Hematopoietic multipotent progenitor cell treated with erythropoietin and hydrocortisone succinate and interleukin-3 and kit ligand, for 17 days (in vitro differentiated cells): Measurements from ENCODE around the gene L2HGDH.
"Not testable (repeated sequence)": the region's sequence is repeated elsewhere in the genome, so short reads cannot be mapped to it uniquely, and the experiment has no call there.

Source experiments
- DNase-seq: peaks from one replicate; pipeline ENCODE4 v3.0.0-alpha.2; 2015; ENCODE audit warnings: low spot score

The L2HGDH gene

GRCh38 chr14:50311972-50312733 lies at the start of gene L2HGDH, which contains the start of gene DMAC2L:
L2HGDH (minus strand) TSS chr14:50312229; CDS start chr14:50312150, 79 bp downstream.
DMAC2L (plus strand) TSS chr14:50312324; CDS start chr14:50321488, 9,164 bp downstream.
- peak; percentile 95 for DNase-seq

GRCh38 chr14:50360851-50361250 lies 48.8 kb upstream of the L2HGDH start:
- no peak for DNase-seq

- DNase-seq: no peak
Measured at GRCh38 chr14:50360093-50360492, 48.1 kb upstream of the L2HGDH start.

- DNase-seq: no peak
Measured at GRCh38 chr14:50359631-50360030, 47.6 kb upstream of the L2HGDH start.

GRCh38 chr14:50357753-50358395 lies 45.8 kb upstream of the L2HGDH start:
- no peak for DNase-seq

GRCh38 chr14:50357124-50357523 lies 45.1 kb upstream of the L2HGDH start:
- DNase-seq: no peak

GRCh38 chr14:50356283-50356682 lies 44.3 kb upstream of the L2HGDH start:
- not testable (repeated sequence) for DNase-seq

- no peak for DNase-seq
Measured at GRCh38 chr14:50355692-50356091, 43.7 kb upstream of the L2HGDH start.

GRCh38 chr14:50354527-50354926 lies 42.5 kb upstream of the L2HGDH start:
- no peak for DNase-seq

- DNase-seq: no peak
Measured at GRCh38 chr14:50353126-50353525, 41.1 kb upstream of the L2HGDH start.

GRCh38 chr14:50352584-50352983 lies 40.6 kb upstream of the L2HGDH start:
- no peak for DNase-seq

GRCh38 chr14:50350975-50351374 lies 38.9 kb upstream of the L2HGDH start:
- DNase-seq: no peak

- DNase-seq: no peak
Measured at GRCh38 chr14:50348933-50349332, 36.9 kb upstream of the L2HGDH start.

GRCh38 chr14:50347521-50347920 lies 35.5 kb upstream of the L2HGDH start:
- peak; percentile 68 for DNase-seq

GRCh38 chr14:50345846-50346422 lies 33.9 kb upstream of the L2HGDH start:
- DNase-seq: peak; percentile 37

- peak; percentile 59 for DNase-seq
Measured at GRCh38 chr14:50344876-50345563, 33.0 kb upstream of the L2HGDH start.

GRCh38 chr14:50344116-50344775 lies 32.2 kb upstream of the L2HGDH start:
- peak; percentile 96 for DNase-seq

- no peak for DNase-seq
Measured at GRCh38 chr14:50343434-50343833, 31.4 kb upstream of the L2HGDH start.

- peak; percentile 97 for DNase-seq
Measured at GRCh38 chr14:50342221-50343078, 30.4 kb upstream of the L2HGDH start.

GRCh38 chr14:50340963-50341362 lies 28.9 kb upstream of the L2HGDH start:
- DNase-seq: peak; percentile 51

GRCh38 chr14:50340045-50340444 lies 28.0 kb upstream of the L2HGDH start:
- DNase-seq: peak; percentile 29
